IMR-90 (cell line): ENCODE results near the gene PHKB. TPM values are rescaled to one million over a fixed set of nuclear protein-coding genes. Genes with fewer than 3 reads are reported as not detected.
A peak's percentile ranks its signal among the peaks of the same experiment; 100 is the strongest.

Source experiments
- ATAC-seq: fragments of 200-7000 bp; cut with Tn5 transposase; 2 replicates; pipeline ENCODE4 v1.9.1; 2020; ENCODE audit warnings: low read depth, mild to moderate bottlenecking, moderate library complexity
- BruUV-seq: library from RNA; stranded (reverse); fragments of 400-500 nt; replicated peaks from 2 replicates; lab custom pipeline; 2021; lab: Mats Ljungman, UMichigan
- CTCF ChIA-PET: fragments of 300-600 bp; formaldehyde crosslinking; extraction: SDS; loops from one replicate; lab custom pipeline; 2021; ENCODE audit warnings: antibody characterized with exemption; lab: Yijun Ruan, JAX
- POLR2A ChIA-PET: fragments of 300-600 bp; sonication (Branson Sonifier 250); formaldehyde crosslinking; loops from one replicate; lab custom pipeline; 2022; ENCODE audit warnings: antibody characterized with exemption; ENCODE audit not compliant: unreplicated experiment; lab: Charles Lee
- DNase-seq: peaks from one replicate; pipeline ENCODE4 v3.0.0; 2013
- H2AFZ ChIP-seq: replicated peaks from 2 replicates; pipeline ENCODE3; 2013; ENCODE audit warnings: low read length, mild to moderate bottlenecking; ENCODE audit not compliant: poor library complexity
- H2AK5ac ChIP-seq: 2 replicates; pipeline ENCODE4 v1.6.1; 2013; ENCODE audit warnings: low read depth, low read length, inconsistent platforms
- H2AK9ac ChIP-seq: replicated peaks from 2 replicates; pipeline ENCODE3; 2013; ENCODE audit warnings: mild to moderate bottlenecking, low read depth, low read length, moderate library complexity; ENCODE audit not compliant: poor library complexity
- H2BK120ac ChIP-seq: 2 replicates; pipeline ENCODE4 v1.6.1; 2013; ENCODE audit warnings: low read depth, low read length, inconsistent platforms
- H2BK15ac ChIP-seq: 3 replicates; pipeline ENCODE4 v1.6.1; 2013; ENCODE audit warnings: low read depth, low read length, inconsistent platforms
- H2BK20ac ChIP-seq: 2 replicates; pipeline ENCODE4 v1.6.1; 2013; ENCODE audit warnings: low read depth, mild to moderate bottlenecking, inconsistent platforms, low read length, moderate library complexity
- H2BK5ac ChIP-seq: 2 replicates; pipeline ENCODE4 v1.6.1; 2013; ENCODE audit warnings: mild to moderate bottlenecking, low read depth, low read length, inconsistent platforms; ENCODE audit not compliant: poor library complexity, severe bottlenecking
- H3K14ac ChIP-seq: replicated peaks from 2 replicates; pipeline ENCODE4 v1.6.1; 2013; ENCODE audit warnings: low read depth, low read length, inconsistent platforms
- H3K18ac ChIP-seq: 2 replicates; pipeline ENCODE4 v1.6.1; 2013; ENCODE audit warnings: low read depth, low read length, control low read depth
- H3K23ac ChIP-seq: 2 replicates; pipeline ENCODE4 v1.6.1; 2013; ENCODE audit warnings: low read depth, low read length, inconsistent platforms
- H3K27ac ChIP-seq: 2 replicates; pipeline ENCODE4 v1.5.1; 2013; ENCODE audit warnings: mild to moderate bottlenecking, control low read depth, low read length; ENCODE audit not compliant: insufficient read depth
- H3K27me3 ChIP-seq: 2 replicates; pipeline ENCODE4 v1.6.1; 2013; ENCODE audit warnings: low read length; ENCODE audit not compliant: control insufficient read depth, insufficient read depth
- H3K36me3 ChIP-seq: 2 replicates; pipeline ENCODE4 v1.6.1; 2013; ENCODE audit warnings: low read length, mixed read lengths; ENCODE audit not compliant: control insufficient read depth, insufficient read depth
- H3K4ac ChIP-seq: 2 replicates; pipeline ENCODE4 v1.6.1; 2013; ENCODE audit warnings: low read depth, low read length, inconsistent platforms
- H3K4me1 ChIP-seq: 2 replicates; pipeline ENCODE4 v1.6.1; 2013; ENCODE audit warnings: low read length, mixed read lengths; ENCODE audit not compliant: control insufficient read depth, insufficient read depth
- H3K4me2 ChIP-seq: 2 replicates; pipeline ENCODE4 v1.6.1; 2013; ENCODE audit warnings: low read depth, mild to moderate bottlenecking, control low read depth, low read length, moderate library complexity
- H3K4me3 ChIP-seq: 2 replicates; pipeline ENCODE4 v1.5.1; 2013; ENCODE audit warnings: low read depth, mild to moderate bottlenecking, control low read depth, low read length, moderate library complexity; ENCODE audit not compliant: insufficient read depth
- H3K56ac ChIP-seq: 2 replicates; pipeline ENCODE4 v1.6.1; 2013; ENCODE audit warnings: low read length, inconsistent platforms; ENCODE audit not compliant: insufficient read depth; ENCODE audit errors: extremely low read depth
- H3K79me1 ChIP-seq, 2 experiments: 2 replicates each; pipeline ENCODE4 v1.6.1; 2013; ENCODE audit warnings: low read length in 2 of 2, inconsistent platforms in 1 of 2, low read depth in 1 of 2
- H3K9ac ChIP-seq: 2 replicates; pipeline ENCODE4 v1.6.1; 2013; ENCODE audit warnings: low read depth, low read length, control low read depth
- H3K9me1 ChIP-seq: 2 replicates; pipeline ENCODE4 v1.6.1; 2013; ENCODE audit warnings: low read length, inconsistent platforms; ENCODE audit not compliant: insufficient read depth
- H3K9me3 ChIP-seq: 2 replicates; pipeline ENCODE4 v1.6.1; 2013; ENCODE audit warnings: low read length; ENCODE audit not compliant: control insufficient read depth, insufficient read depth
- H4K20me1 ChIP-seq: 2 replicates; pipeline ENCODE4 v1.6.1; 2013; ENCODE audit warnings: low read length, inconsistent platforms; ENCODE audit not compliant: insufficient read depth
- H4K5ac ChIP-seq: 2 replicates; pipeline ENCODE4 v1.6.1; 2013; ENCODE audit warnings: mild to moderate bottlenecking, low read depth, low read length, control low read depth
- H4K8ac ChIP-seq, 2 experiments: 2 replicates each; pipeline ENCODE4 v1.6.1; 2013; ENCODE audit warnings: low read depth in 2 of 2, low read length in 2 of 2, control low read depth in 1 of 2, inconsistent platforms in 1 of 2
- H4K91ac ChIP-seq: 2 replicates; pipeline ENCODE4 v1.6.1; 2013; ENCODE audit warnings: low read depth, low read length, inconsistent platforms; ENCODE audit not compliant: insufficient read depth
- BHLHE40 ChIP-seq: fragments of 150-350 bp; IDR thresholded peaks from 2 replicates; pipeline ENCODE4 v1.6.1; 2016; ENCODE audit warnings: mild to moderate bottlenecking, low read depth, low read length
- WGBS, 2 experiments: methylation state at CpG; one replicate each; pipeline versions ENCODE4 v1.1.5 to v1.1.7; 2013; ENCODE audit warnings: missing lambda C conversion rate in 2 of 2; ENCODE audit not compliant: insufficient read length in 1 of 2; ENCODE audit errors: extremely low coverage in 2 of 2; 5-methylcytosine and 5-hydroxymethylcytosine counted together
- dilution Hi-C: fragments of 300-500 bp; cut with HindIII; formaldehyde crosslinking; loops from one replicate; pipeline ENCODE4 v1.14.3; 2018; ENCODE audit warnings: low sequenced_read_pairs; ENCODE audit not compliant: unreplicated experiment
- in situ Hi-C: fragments of 300-500 bp; cut with MboI; formaldehyde crosslinking; loops from 3 replicates; pipeline ENCODE4 v1.14.3; 2019; ENCODE audit warnings: low sequenced_read_pairs, inconsistent platforms, mixed read lengths
- intact Hi-C: fragments of 100-400 bp; cut with micrococcal nuclease; formaldehyde crosslinking; loops from 2 replicates; pipeline ENCODE4 v1.10.0; 2022
- polyA plus RNA-seq, 3 experiments: library from polyadenylated mRNA; depleted of rRNA; stranded (reverse); fragments of >200 nt; gene quantifications; 2 replicates each; pipeline ENCODE4 v1.2.3, GENCODE V29; 2012; ENCODE audit warnings: low replicate concordance in 1 of 3
- total RNA-seq: library from RNA; depleted of rRNA; stranded (reverse); fragments of >200 nt; gene quantifications from 2 replicates; pipeline ENCODE4 v1.2.3, GENCODE V29; 2012
- TF ChIP-seq, protein P1 (sequence below): conservative IDR thresholded peaks from 2 replicates; pipeline ENCODE4 v1.5.1; 2012; ENCODE audit warnings: mild to moderate bottlenecking, low read depth, low read length, improper control_type of control experiment

PHKB gene
- total and polyA plus RNA-seq, 2 of the 4 experiments (the other 2 are of a cell fraction): 24.2 to 58.6 TPM

DNA sequence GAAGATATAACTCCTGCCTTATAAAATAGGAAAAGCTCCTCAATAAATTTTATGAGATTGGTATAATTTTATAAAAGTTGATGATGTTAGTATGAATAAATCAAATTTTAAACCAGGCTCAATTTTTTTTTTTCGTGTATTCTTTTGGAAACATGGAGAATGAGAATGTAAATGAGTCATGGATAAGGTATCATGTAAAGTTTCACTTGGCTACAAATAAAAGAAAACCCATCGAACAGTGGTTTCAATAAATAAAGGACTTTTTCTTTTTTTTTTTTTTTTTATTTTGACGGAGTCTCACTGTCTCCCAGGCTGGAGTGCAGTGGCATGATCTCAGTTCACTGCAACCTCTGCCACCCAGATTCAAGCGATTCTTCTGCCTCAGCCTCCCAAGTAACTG is 67.3 kb downstream of the PHKB start:
- Histone ChIP-seq H2BK15ac (no peak overlapping the region), H3K14ac (no peak overlapping the region), H2AFZ (no peak overlapping the region), H3K23ac (no peak overlapping the region), H3K36me3 (0 out of 2 replicates have a peak, but pooled peaks cover 3% of the 10 kb centered on the region), H3K9me1 (peaks cover 6% of the 10 kb centered on the region; the same call in 1 of the 2 replicates), H3K56ac (no peak overlapping the region), H3K4me1 (no peaks in the 10 kb centered on the region), H2BK5ac (no peak overlapping the region), H3K4me3 (no peak overlapping the region), H3K9me3 (no peaks in the 10 kb centered on the region), H2BK120ac (no peak overlapping the region), H3K27ac (no peak overlapping the region), H3K4ac (no peak overlapping the region), H3K9ac (no peak overlapping the region), H3K18ac (no peak overlapping the region), H4K91ac (no peak overlapping the region), H3K27me3 (no peaks in the 10 kb centered on the region), H2AK9ac (no peak overlapping the region), H3K79me1 (no peaks in the 10 kb centered on the region; a peak in 1 of 4 replicates), H2BK20ac (no peak overlapping the region), H4K8ac (no peak overlapping the region), H3K4me2 (no peak overlapping the region), H4K5ac (no peak overlapping the region), H2AK5ac (no peak overlapping the region), H4K20me1 (no peaks in the 10 kb centered on the region)
- dilution Hi-C loops: no loop called here
- no TSS peak for BruUV-seq
- WGBS, 2 experiments: no CpG with 5 or more reads among the region's 4 CpGs
- ChIA-PET POLR2A (interaction anchor here (0.7 kb wide), 1 partner anchor 369 kb away, joined by 5 read pairs; no protein-coding TSS in a partner anchor), CTCF (interaction anchor here (0.8 to 1.5 kb wide), 2 partner anchors 8 to 9 kb away, joined by 3 to 5 read pairs; no protein-coding TSS in a partner anchor)
- intact Hi-C loops: no loop called here
- no peak for ATAC-seq
- DNase-seq: peak; percentile 28
- no peak for TF ChIP-seq BHLHE40
- TF ChIP-seq, protein P1, sequence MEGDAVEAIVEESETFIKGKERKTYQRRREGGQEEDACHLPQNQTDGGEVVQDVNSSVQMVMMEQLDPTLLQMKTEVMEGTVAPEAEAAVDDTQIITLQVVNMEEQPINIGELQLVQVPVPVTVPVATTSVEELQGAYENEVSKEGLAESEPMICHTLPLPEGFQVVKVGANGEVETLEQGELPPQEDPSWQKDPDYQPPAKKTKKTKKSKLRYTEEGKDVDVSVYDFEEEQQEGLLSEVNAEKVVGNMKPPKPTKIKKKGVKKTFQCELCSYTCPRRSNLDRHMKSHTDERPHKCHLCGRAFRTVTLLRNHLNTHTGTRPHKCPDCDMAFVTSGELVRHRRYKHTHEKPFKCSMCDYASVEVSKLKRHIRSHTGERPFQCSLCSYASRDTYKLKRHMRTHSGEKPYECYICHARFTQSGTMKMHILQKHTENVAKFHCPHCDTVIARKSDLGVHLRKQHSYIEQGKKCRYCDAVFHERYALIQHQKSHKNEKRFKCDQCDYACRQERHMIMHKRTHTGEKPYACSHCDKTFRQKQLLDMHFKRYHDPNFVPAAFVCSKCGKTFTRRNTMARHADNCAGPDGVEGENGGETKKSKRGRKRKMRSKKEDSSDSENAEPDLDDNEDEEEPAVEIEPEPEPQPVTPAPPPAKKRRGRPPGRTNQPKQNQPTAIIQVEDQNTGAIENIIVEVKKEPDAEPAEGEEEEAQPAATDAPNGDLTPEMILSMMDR: no peak
- in situ Hi-C loops: no loop called here
